AG09309 (cell line): ENCODE results near the gene JMJD1C.

Experiments
- DNase-seq: peaks from one replicate; pipeline ENCODE4 v3.0.0-alpha.2; 2010; ENCODE audit warnings: low read depth
- H3K4me3 ChIP-seq: 2 replicates; pipeline ENCODE4 v1.5.1; 2011; ENCODE audit warnings: mild to moderate bottlenecking, low read depth, low read length, moderate library complexity; ENCODE audit not compliant: control insufficient read depth
- CTCF ChIP-seq: IDR thresholded peaks from 2 replicates; pipeline ENCODE4 v1.5.1; 2011; ENCODE audit warnings: mild to moderate bottlenecking, low read depth, low read length, inconsistent platforms; ENCODE audit not compliant: insufficient read depth, control insufficient read depth; ENCODE audit errors: missing control alignments

Gene JMJD1C

GRCh38 chr10:63175534-63175933 lies 290.2 kb downstream of the JMJD1C start:
- no peak overlapping the region for H3K4me3 ChIP-seq
- DNase-seq, result no peak
- TF ChIP-seq CTCF, result no peak

- H3K4me3 ChIP-seq, result no peak overlapping the region
- TF ChIP-seq CTCF, result no peak
- no peak for DNase-seq
These were observed 292.1 kb downstream of the JMJD1C start for GRCh38 chr10:63173468-63174232.

GRCh38 chr10:63171926-63172325 lies 293.9 kb downstream of the JMJD1C start:
- no peak for TF ChIP-seq CTCF
- DNase-seq, result no peak
- H3K4me3 ChIP-seq, result no peak overlapping the region

- no peak overlapping the region for H3K4me3 ChIP-seq
- TF ChIP-seq CTCF, result no peak
- no peak for DNase-seq
These were observed 294.4 kb downstream of the JMJD1C start for GRCh38 chr10:63171255-63171855.

- H3K4me3 ChIP-seq, result no peak overlapping the region
- no peak for DNase-seq
- no peak for TF ChIP-seq CTCF
These were observed 296.2 kb downstream of the JMJD1C start for GRCh38 chr10:63169624-63170023.

GRCh38 chr10:63168821-63169462 lies 296.8 kb downstream of the JMJD1C start:
- TF ChIP-seq CTCF, result no peak
- no peak overlapping the region for H3K4me3 ChIP-seq
- DNase-seq, result no peak
